HepG2 (cell line): ENCODE data around the gene LIM2. TPM values are rescaled to one million over a fixed set of nuclear protein-coding genes. Genes with fewer than 3 reads are reported as not detected.
A peak's percentile ranks its signal among the peaks of the same experiment; 100 is the strongest.

ENCODE experiments used
- ATF7-NPFF ChIP-seq: sonication (generic); formaldehyde crosslinking; IDR thresholded peaks from 2 replicates; pipeline ENCODE4 v1.8.1; 2023; ENCODE audit warnings: mild to moderate bottlenecking, low read depth, missing genetic modification reagents, moderate library complexity
- BATF2 ChIP-seq: sonication (generic); formaldehyde crosslinking; IDR thresholded peaks from 2 replicates; pipeline ENCODE4 v1.8.0; 2022; ENCODE audit warnings: mild to moderate bottlenecking, missing genetic modification reagents, moderate library complexity
- FOSL1 ChIP-seq: sonication (generic); formaldehyde crosslinking; IDR thresholded peaks from 2 replicates; pipeline ENCODE4 v1.9.0; 2021; ENCODE audit warnings: missing genetic modification reagents, borderline replicate concordance
- FOXP1 ChIP-seq, 2 experiments: fragments of 450-650 bp in 1 of 2; IDR thresholded peaks; 2 replicates each; pipeline ENCODE4 v1.6.1; 2017 to 2018; ENCODE audit warnings: antibody characterized with exemption in 1 of 2
- GATAD1 ChIP-seq: IDR thresholded peaks from 2 replicates; pipeline ENCODE4 v1.6.1; 2016; ENCODE audit warnings: missing genetic modification reagents, missing compliant biosample characterization
- HMGXB4 ChIP-seq, 2 experiments: sonication (generic) in 1 of 2; formaldehyde crosslinking in 1 of 2; IDR thresholded peaks; 2 replicates each; pipeline versions ENCODE4 v1.4.0 to v1.6.1; 2018 to 2020; ENCODE audit warnings: missing genetic modification reagents in 2 of 2, borderline replicate concordance in 1 of 2, low read depth in 1 of 2, mild to moderate bottlenecking in 1 of 2, missing biosample characterization in 1 of 2
- HNRNPUL1 ChIP-seq: fragments of 200-400 bp; formaldehyde crosslinking; IDR thresholded peaks from 2 replicates; pipeline ENCODE4 v1.6.1; 2017; ENCODE audit warnings: low read depth, mild to moderate bottlenecking, low read length, moderate library complexity
- KLF16 ChIP-seq, 2 experiments: sonication (generic) in 1 of 2; formaldehyde crosslinking in 1 of 2; IDR thresholded peaks; 2 replicates each; pipeline versions ENCODE4 v1.6.1 to v1.8.0; 2016 to 2023; ENCODE audit warnings: missing genetic modification reagents in 2 of 2, missing compliant biosample characterization in 1 of 2
- MED8 ChIP-seq: sonication (generic); formaldehyde crosslinking; IDR thresholded peaks from 2 replicates; pipeline ENCODE4 v1.8.1; 2023; ENCODE audit warnings: mild to moderate bottlenecking, missing genetic modification reagents; ENCODE audit not compliant: insufficient replicate concordance
- MXI1 ChIP-seq: IDR thresholded peaks from 3 replicates; pipeline ENCODE4 v1.6.1; 2012; ENCODE audit warnings: low read depth, low read length, inconsistent platforms, borderline replicate concordance
- MYNN ChIP-seq: sonication (generic); formaldehyde crosslinking; IDR thresholded peaks from 2 replicates; pipeline ENCODE4 v1.4.0; 2020; ENCODE audit warnings: mild to moderate bottlenecking, low read depth, missing genetic modification reagents
- RAD51 ChIP-seq: fragments of 450-650 bp; IDR thresholded peaks from 2 replicates; pipeline ENCODE4 v1.6.1; 2016; ENCODE audit warnings: borderline replicate concordance
- RELA ChIP-seq: sonication (generic); formaldehyde crosslinking; IDR thresholded peaks from 2 replicates; pipeline ENCODE4 v1.4.0; 2020; ENCODE audit warnings: missing genetic modification reagents
- SIX1 ChIP-seq: sonication (generic); formaldehyde crosslinking; IDR thresholded peaks from 2 replicates; pipeline ENCODE4 v1.4.0; 2020; ENCODE audit warnings: missing genetic modification reagents, borderline replicate concordance
- ZBTB1 ChIP-seq: sonication (generic); formaldehyde crosslinking; IDR thresholded peaks from 2 replicates; pipeline ENCODE4 v1.4.0; 2020; ENCODE audit warnings: missing genetic modification reagents, borderline replicate concordance
- ZKSCAN5 ChIP-seq: sonication (generic); formaldehyde crosslinking; IDR thresholded peaks from 2 replicates; pipeline ENCODE4 v1.5.1; 2020; ENCODE audit warnings: mild to moderate bottlenecking, missing genetic modification reagents
- ZNF12 ChIP-seq: sonication (generic); formaldehyde crosslinking; IDR thresholded peaks from 2 replicates; pipeline ENCODE4 v1.5.0; 2020; ENCODE audit warnings: missing genetic modification reagents
- ZNF44 ChIP-seq: sonication (generic); formaldehyde crosslinking; IDR thresholded peaks from 2 replicates; pipeline ENCODE4 v1.5.1; 2020; ENCODE audit warnings: mild to moderate bottlenecking, missing genetic modification reagents
- ZNF709 ChIP-seq: sonication (generic); formaldehyde crosslinking; IDR thresholded peaks from 2 replicates; pipeline ENCODE4 v1.5.0; 2020; ENCODE audit warnings: mild to moderate bottlenecking, missing genetic modification reagents
- ZNF777 ChIP-seq: sonication (generic); formaldehyde crosslinking; IDR thresholded peaks from 2 replicates; pipeline ENCODE4 v1.4.0; 2020; ENCODE audit warnings: missing genetic modification reagents
- ZNF780A ChIP-seq: sonication (generic); formaldehyde crosslinking; IDR thresholded peaks from 2 replicates; pipeline ENCODE4 v1.8.0; 2022; ENCODE audit warnings: mild to moderate bottlenecking, missing genetic modification reagents, moderate library complexity
- polyA plus RNA-seq, 8 experiments: library from polyadenylated mRNA; depleted of rRNA in 3 of 8; stranded (reverse) in 7 of 8; unstranded in 1 of 8; fragments of >200 nt; fragmentation: Illumina TruSeq in 4 of 8; extraction: Trizol in 4 of 8; gene quantifications; 2 replicates each; pipeline versions ENCODE4 v1.2.1 to v1.2.3, GENCODE V29; 2011 to 2016; ENCODE audit warnings: low read depth in 4 of 8, missing spikeins in 1 of 8, mixed read lengths in 1 of 8; ENCODE audit not compliant: insufficient read depth in 1 of 8
- total RNA-seq, 5 experiments: library from RNA; depleted of rRNA; stranded (reverse); fragments of >200 nt; fragmentation: Illumina TruSeq; extraction: Trizol; gene quantifications; 2 replicates each; pipeline ENCODE4 v1.2.3, GENCODE V29; 2016; ENCODE audit warnings: low read depth in 1 of 5
- TF ChIP-seq, protein P1 (sequence below): sonication (generic); formaldehyde crosslinking; IDR thresholded peaks from 2 replicates; pipeline ENCODE4 v1.8.1; 2023; ENCODE audit warnings: mild to moderate bottlenecking, moderate library complexity, missing genetic modification reagents
- TF ChIP-seq, protein P2 (sequence below): sonication (generic); formaldehyde crosslinking; IDR thresholded peaks from 2 replicates; pipeline ENCODE4 v1.9.0; 2021; ENCODE audit warnings: missing genetic modification reagents, borderline replicate concordance

The LIM2 gene
- total and polyA plus RNA-seq, 2 of the 13 experiments (the other 11 are each of a cell fraction or from before 2014, with no cell fraction given): 1.3 TPM; not detected in 1

DNA sequence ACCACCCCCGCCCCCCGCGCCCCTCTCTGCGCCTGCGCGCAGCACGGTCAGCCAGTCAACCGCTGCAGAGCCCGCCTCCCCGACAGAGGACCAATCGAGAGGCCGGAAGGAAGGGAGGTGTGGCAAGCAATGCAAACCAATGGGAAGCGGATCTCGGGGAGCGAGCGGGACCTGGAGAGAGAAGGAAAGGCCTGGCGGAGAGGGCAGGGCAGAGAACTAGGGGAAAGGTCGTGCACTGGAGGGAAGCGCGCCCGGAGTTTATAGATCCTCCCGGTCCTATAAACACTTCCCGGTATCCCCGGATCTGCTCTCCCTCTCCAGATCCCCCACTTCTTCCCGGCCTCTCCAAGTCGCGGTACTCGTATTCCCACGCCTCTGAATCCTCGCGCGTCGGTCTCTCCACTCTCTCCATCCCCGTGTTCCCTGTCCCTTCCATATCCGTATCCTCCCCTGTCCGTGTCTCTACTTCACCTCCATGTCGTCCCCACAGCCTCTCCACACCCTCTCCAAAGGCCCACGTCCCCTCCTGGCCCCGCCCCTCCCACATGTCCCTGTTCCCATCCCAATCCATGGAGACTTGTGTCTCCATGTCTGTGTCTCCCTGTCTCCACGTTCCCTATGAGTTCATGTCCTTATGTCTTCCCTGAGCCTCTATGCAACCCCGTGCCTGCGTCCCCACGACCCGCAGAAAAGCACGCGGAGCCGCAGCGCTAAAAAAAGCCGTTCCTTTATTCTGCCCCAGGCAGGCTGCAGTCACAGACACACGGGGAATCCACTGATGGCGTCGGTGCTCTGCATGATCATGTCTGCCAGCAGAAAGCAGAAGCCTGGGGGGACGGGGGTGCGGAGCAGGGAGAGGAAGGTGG, 21.2 kb downstream of the LIM2 start (continued):
- TF ChIP-seq HMGXB4 (CRISPR knock-in tag; IDR thresholded peaks at IDR 0.05; ENCODE audit: borderline replicate concordance in 1 of 2, low read depth in 1 of 2) (no peak; a peak in 2 of 4 replicates), RAD51 (no peak), ZNF12 (no peak), ZNF44 (CRISPR knock-in tag) (no peak; the same call in 1 of the 2 replicates), ZKSCAN5 (CRISPR knock-in tag) (no peak), HNRNPUL1 (no peak), MXI1 (peak; percentile 29; the same call in 1 of the 3 replicates), RELA (no peak), KLF16 (CRISPR knock-in tag; IDR thresholded peaks at IDR 0.05) (no peak), MYNN (CRISPR knock-in tag) (no peak), ZNF780A (peak; percentile 73), ATF7-NPFF (CRISPR knock-in tag) (peak; percentile 76; the same call in 1 of the 2 replicates), MED8 (CRISPR knock-in tag) (no peak), ZNF777 (no peak), FOXP1 (IDR thresholded peaks at IDR 0.05) (no peak), FOXP1 (CRISPR knock-in tag; IDR thresholded peaks at IDR 0.05) (no peak), ZBTB1 (no peak), SIX1 (CRISPR knock-in tag) (no peak), GATAD1 (peak; percentile 19; the same call in 1 of the 2 replicates), BATF2 (CRISPR knock-in tag) (no peak), ZNF709 (CRISPR knock-in tag) (no peak; the same call in 1 of the 2 replicates), FOSL1 (no peak)
- TF ChIP-seq, protein P1, sequence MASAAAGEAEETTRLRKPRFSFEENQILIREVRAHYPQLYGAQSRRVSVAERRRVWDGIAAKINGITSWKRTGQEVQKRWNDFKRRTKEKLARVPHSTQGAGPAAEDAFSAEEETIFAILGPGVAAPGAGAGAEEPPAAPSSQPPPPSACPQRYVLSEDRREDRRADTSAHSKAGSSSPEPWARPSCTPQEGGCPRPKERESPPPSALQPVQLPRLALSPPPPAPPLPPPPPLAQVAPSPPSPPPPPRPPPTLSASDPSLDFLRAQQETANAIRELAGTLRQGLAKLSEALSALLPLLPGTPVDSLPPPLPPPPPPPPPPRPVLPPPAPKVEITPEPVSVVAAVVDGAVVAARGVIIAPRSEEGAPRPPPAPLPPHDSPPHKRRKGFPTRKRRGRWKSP: peak; percentile 34; the same call in 1 of the 2 replicates
- TF ChIP-seq, protein P2, sequence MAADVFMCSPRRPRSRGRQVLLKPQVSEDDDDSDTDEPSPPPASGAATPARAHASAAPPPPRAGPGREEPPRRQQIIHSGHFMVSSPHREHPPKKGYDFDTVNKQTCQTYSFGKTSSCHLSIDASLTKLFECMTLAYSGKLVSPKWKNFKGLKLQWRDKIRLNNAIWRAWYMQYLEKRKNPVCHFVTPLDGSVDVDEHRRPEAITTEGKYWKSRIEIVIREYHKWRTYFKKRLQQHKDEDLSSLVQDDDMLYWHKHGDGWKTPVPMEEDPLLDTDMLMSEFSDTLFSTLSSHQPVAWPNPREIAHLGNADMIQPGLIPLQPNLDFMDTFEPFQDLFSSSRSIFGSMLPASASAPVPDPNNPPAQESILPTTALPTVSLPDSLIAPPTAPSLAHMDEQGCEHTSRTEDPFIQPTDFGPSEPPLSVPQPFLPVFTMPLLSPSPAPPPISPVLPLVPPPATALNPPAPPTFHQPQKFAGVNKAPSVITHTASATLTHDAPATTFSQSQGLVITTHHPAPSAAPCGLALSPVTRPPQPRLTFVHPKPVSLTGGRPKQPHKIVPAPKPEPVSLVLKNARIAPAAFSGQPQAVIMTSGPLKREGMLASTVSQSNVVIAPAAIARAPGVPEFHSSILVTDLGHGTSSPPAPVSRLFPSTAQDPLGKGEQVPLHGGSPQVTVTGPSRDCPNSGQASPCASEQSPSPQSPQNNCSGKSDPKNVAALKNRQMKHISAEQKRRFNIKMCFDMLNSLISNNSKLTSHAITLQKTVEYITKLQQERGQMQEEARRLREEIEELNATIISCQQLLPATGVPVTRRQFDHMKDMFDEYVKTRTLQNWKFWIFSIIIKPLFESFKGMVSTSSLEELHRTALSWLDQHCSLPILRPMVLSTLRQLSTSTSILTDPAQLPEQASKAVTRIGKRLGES: no peak
